ENCODE data around the gene PIP5K1B.

Gene PIP5K1B, protein sequence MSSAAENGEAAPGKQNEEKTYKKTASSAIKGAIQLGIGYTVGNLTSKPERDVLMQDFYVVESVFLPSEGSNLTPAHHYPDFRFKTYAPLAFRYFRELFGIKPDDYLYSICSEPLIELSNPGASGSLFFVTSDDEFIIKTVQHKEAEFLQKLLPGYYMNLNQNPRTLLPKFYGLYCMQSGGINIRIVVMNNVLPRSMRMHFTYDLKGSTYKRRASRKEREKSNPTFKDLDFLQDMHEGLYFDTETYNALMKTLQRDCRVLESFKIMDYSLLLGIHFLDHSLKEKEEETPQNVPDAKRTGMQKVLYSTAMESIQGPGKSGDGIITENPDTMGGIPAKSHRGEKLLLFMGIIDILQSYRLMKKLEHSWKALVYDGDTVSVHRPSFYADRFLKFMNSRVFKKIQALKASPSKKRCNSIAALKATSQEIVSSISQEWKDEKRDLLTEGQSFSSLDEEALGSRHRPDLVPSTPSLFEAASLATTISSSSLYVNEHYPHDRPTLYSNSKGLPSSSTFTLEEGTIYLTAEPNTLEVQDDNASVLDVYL

DNA sequence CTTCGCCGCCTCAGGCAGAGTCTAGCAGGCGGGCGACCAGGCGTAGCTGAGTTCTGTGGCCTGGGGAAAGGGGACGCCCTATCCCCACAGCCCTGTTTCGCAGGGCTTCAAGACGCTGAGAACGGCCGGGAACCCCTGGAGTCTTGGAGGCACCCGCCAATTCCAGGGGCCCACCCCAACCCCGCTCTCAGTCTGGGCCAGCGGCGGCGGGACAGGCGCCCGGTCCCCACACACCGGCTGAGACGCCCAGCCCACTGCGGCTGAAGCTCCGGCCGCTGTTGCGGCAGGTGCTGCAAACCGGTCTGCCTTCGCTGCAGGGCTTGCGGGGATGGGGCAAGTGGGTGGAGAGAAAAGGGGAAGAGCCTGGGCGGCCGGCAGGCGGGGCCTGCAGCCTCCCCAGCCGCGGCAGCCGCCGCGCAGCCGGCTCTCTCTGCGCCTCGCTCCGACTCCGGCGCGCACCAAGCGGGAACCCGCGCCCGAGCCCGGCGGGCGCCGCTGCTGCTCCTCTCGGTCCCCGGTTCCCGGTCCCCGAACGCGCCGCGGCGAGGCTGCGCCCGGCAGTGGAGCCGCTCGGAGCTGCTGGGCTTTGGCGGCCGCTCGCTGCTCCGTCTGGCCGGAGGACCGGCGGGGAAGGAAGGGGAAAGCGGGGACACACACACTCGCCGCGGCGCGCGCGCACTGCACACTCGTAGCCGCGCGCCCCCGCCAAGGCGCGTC, at the start of gene PIP5K1B:
PIP5K1B (plus strand) TSS at position 427 of the 717 bp plus-strand sequence. CDS start 117,375 bp downstream, outside the sequence.
- no peaks in the 10 kb centered on the region for H3K9me3 ChIP-seq (ENCODE audit: control insufficient read depth, low read length)
- peak within 1 kb of the TSS; percentile 92 for H3K9ac ChIP-seq (ENCODE audit: low read length)
- peaks cover 10% of the 10 kb centered on the region for H3K4me1 ChIP-seq (ENCODE audit: control insufficient read depth, insufficient read depth, low read length)
- H3K27me3 ChIP-seq (ENCODE audit: control insufficient read depth, insufficient read depth, low read length), result no peaks in the 10 kb centered on the region
- no peaks in the 10 kb centered on the region for H3K36me3 ChIP-seq (ENCODE audit: control insufficient read depth, insufficient read depth, low read length)
- H3K4me3 ChIP-seq (ENCODE audit: low read length), result peak within 1 kb of the TSS; percentile 83

DNA sequence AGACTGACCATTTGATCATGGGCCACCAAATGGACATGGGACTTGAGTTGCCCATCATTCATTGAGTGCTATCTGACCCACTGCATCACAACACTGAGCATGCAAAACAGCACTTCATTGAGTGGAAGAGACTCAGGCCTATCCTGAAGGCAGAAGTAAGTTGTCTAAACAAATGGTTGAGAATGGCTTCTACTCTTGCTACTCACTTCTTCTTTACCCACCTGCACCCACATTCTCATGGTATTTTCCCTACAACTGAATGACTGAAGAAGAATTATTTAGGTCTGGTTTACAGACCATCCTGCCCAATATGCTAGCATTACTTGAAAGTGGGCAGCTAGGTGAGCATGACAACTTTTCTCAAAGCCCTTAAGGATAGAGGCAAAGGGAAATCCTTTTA, 41.0 kb upstream of the PIP5K1B start:
- Histone ChIP-seq H3K27me3 (ENCODE audit: control insufficient read depth, insufficient read depth, low read length) (no peaks in the 10 kb centered on the region), H3K9me3 (ENCODE audit: control insufficient read depth, low read length) (no peaks in the 10 kb centered on the region), H3K4me1 (ENCODE audit: control insufficient read depth, insufficient read depth, low read length) (no peaks in the 10 kb centered on the region), H3K9ac (ENCODE audit: low read length) (no peak overlapping the region), H3K36me3 (ENCODE audit: control insufficient read depth, insufficient read depth, low read length) (no peaks in the 10 kb centered on the region), H3K4me3 (ENCODE audit: low read length) (no peak overlapping the region)

GRCh38 chr9:68668127-68668526, 36.9 kb upstream of the PIP5K1B start:
- Histone ChIP-seq H3K9me3 (ENCODE audit: control insufficient read depth, low read length) (no peaks in the 10 kb centered on the region), H3K36me3 (ENCODE audit: control insufficient read depth, insufficient read depth, low read length) (no peaks in the 10 kb centered on the region), H3K9ac (ENCODE audit: low read length) (no peak overlapping the region), H3K4me1 (ENCODE audit: control insufficient read depth, insufficient read depth, low read length) (no peaks in the 10 kb centered on the region), H3K4me3 (ENCODE audit: low read length) (no peak overlapping the region), H3K27me3 (ENCODE audit: control insufficient read depth, insufficient read depth, low read length) (no peaks in the 10 kb centered on the region)

GRCh38 chr9:68669218-68669617, 35.8 kb upstream of the PIP5K1B start:
- no peaks in the 10 kb centered on the region for H3K4me1 ChIP-seq (ENCODE audit: control insufficient read depth, insufficient read depth, low read length)
- H3K27me3 ChIP-seq (ENCODE audit: control insufficient read depth, insufficient read depth, low read length), result no peaks in the 10 kb centered on the region
- H3K9me3 ChIP-seq (ENCODE audit: control insufficient read depth, low read length), result no peaks in the 10 kb centered on the region
- H3K36me3 ChIP-seq (ENCODE audit: control insufficient read depth, insufficient read depth, low read length), result no peaks in the 10 kb centered on the region
- H3K9ac ChIP-seq (ENCODE audit: low read length), result no peak overlapping the region
- H3K4me3 ChIP-seq (ENCODE audit: low read length), result no peak overlapping the region

- no peak overlapping the region for H3K9ac ChIP-seq (ENCODE audit: low read length)
- no peaks in the 10 kb centered on the region for H3K9me3 ChIP-seq (ENCODE audit: control insufficient read depth, low read length)
- no peak overlapping the region for H3K4me3 ChIP-seq (ENCODE audit: low read length)
- no peaks in the 10 kb centered on the region for H3K36me3 ChIP-seq (ENCODE audit: control insufficient read depth, insufficient read depth, low read length)
- H3K27me3 ChIP-seq (ENCODE audit: control insufficient read depth, insufficient read depth, low read length), result no peaks in the 10 kb centered on the region
- H3K4me1 ChIP-seq (ENCODE audit: control insufficient read depth, insufficient read depth, low read length), result no peaks in the 10 kb centered on the region
These were observed 32.8 kb upstream of the PIP5K1B start for GRCh38 chr9:68672215-68672614.

GRCh38 chr9:68672625-68673024, 32.4 kb upstream of the PIP5K1B start:
- Histone ChIP-seq H3K4me1 (ENCODE audit: control insufficient read depth, insufficient read depth, low read length) (no peaks in the 10 kb centered on the region), H3K4me3 (ENCODE audit: low read length) (no peak overlapping the region), H3K9me3 (ENCODE audit: control insufficient read depth, low read length) (no peaks in the 10 kb centered on the region), H3K27me3 (ENCODE audit: control insufficient read depth, insufficient read depth, low read length) (no peaks in the 10 kb centered on the region), H3K9ac (ENCODE audit: low read length) (no peak overlapping the region), H3K36me3 (ENCODE audit: control insufficient read depth, insufficient read depth, low read length) (no peaks in the 10 kb centered on the region)

GRCh38 chr9:68678430-68678829, 26.6 kb upstream of the PIP5K1B start:
- Histone ChIP-seq H3K9ac (ENCODE audit: low read length) (no peak overlapping the region), H3K27me3 (ENCODE audit: control insufficient read depth, insufficient read depth, low read length) (no peaks in the 10 kb centered on the region), H3K9me3 (ENCODE audit: control insufficient read depth, low read length) (no peaks in the 10 kb centered on the region), H3K4me3 (ENCODE audit: low read length) (no peak overlapping the region), H3K36me3 (ENCODE audit: control insufficient read depth, insufficient read depth, low read length) (no peaks in the 10 kb centered on the region), H3K4me1 (ENCODE audit: control insufficient read depth, insufficient read depth, low read length) (no peaks in the 10 kb centered on the region)

- no peaks in the 10 kb centered on the region for H3K27me3 ChIP-seq (ENCODE audit: control insufficient read depth, insufficient read depth, low read length)
- no peak overlapping the region for H3K9ac ChIP-seq (ENCODE audit: low read length)
- no peaks in the 10 kb centered on the region for H3K36me3 ChIP-seq (ENCODE audit: control insufficient read depth, insufficient read depth, low read length)
- H3K4me1 ChIP-seq (ENCODE audit: control insufficient read depth, insufficient read depth, low read length), result peaks cover 6% of the 10 kb centered on the region
- no peaks in the 10 kb centered on the region for H3K9me3 ChIP-seq (ENCODE audit: control insufficient read depth, low read length)
- H3K4me3 ChIP-seq (ENCODE audit: low read length), result no peak overlapping the region
These were observed 21.6 kb upstream of the PIP5K1B start for GRCh38 chr9:68683433-68683832.

GRCh38 chr9:68685213-68685612, 19.8 kb upstream of the PIP5K1B start:
- no peak overlapping the region for H3K9ac ChIP-seq (ENCODE audit: low read length)
- H3K27me3 ChIP-seq (ENCODE audit: control insufficient read depth, insufficient read depth, low read length), result no peaks in the 10 kb centered on the region
- no peak overlapping the region for H3K4me3 ChIP-seq (ENCODE audit: low read length)
- H3K4me1 ChIP-seq (ENCODE audit: control insufficient read depth, insufficient read depth, low read length), result peaks cover 12% of the 10 kb centered on the region
- no peaks in the 10 kb centered on the region for H3K9me3 ChIP-seq (ENCODE audit: control insufficient read depth, low read length)
- no peaks in the 10 kb centered on the region for H3K36me3 ChIP-seq (ENCODE audit: control insufficient read depth, insufficient read depth, low read length)

- H3K9ac ChIP-seq (ENCODE audit: low read length), result no peak overlapping the region
- H3K27me3 ChIP-seq (ENCODE audit: control insufficient read depth, insufficient read depth, low read length), result no peaks in the 10 kb centered on the region
- no peaks in the 10 kb centered on the region for H3K9me3 ChIP-seq (ENCODE audit: control insufficient read depth, low read length)
- H3K36me3 ChIP-seq (ENCODE audit: control insufficient read depth, insufficient read depth, low read length), result no peaks in the 10 kb centered on the region
- no peak overlapping the region for H3K4me3 ChIP-seq (ENCODE audit: low read length)
- peaks cover 13% of the 10 kb centered on the region for H3K4me1 ChIP-seq (ENCODE audit: control insufficient read depth, insufficient read depth, low read length)
These were observed 19.3 kb upstream of the PIP5K1B start for GRCh38 chr9:68685770-68686169.

DNA sequence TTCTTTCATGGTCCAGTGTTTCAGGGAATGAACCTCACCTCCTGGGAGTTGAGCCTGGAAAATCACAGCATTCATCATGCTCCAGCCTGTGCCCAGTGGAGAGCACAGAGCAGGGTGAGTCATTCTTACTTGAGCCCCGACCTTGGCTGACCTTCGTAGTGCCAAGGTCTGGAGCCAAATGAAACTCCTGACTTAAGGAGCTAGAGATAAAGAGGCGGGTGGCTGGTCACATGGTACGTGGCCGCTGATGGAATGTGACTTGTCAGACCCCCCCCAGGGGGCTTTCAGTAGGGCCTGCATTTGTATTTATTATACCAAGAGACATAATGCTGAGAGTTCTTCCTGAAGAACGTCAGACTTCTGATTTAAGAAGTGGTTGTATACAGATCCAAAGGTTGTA, 15.0 kb upstream of the PIP5K1B start:
- peaks cover 12% of the 10 kb centered on the region for H3K4me1 ChIP-seq (ENCODE audit: control insufficient read depth, insufficient read depth, low read length)
- no peak overlapping the region for H3K9ac ChIP-seq (ENCODE audit: low read length)
- H3K9me3 ChIP-seq (ENCODE audit: control insufficient read depth, low read length), result no peaks in the 10 kb centered on the region
- H3K4me3 ChIP-seq (ENCODE audit: low read length), result no peak overlapping the region
- H3K27me3 ChIP-seq (ENCODE audit: control insufficient read depth, insufficient read depth, low read length), result no peaks in the 10 kb centered on the region
- no peaks in the 10 kb centered on the region for H3K36me3 ChIP-seq (ENCODE audit: control insufficient read depth, insufficient read depth, low read length)

- no peaks in the 10 kb centered on the region for H3K27me3 ChIP-seq (ENCODE audit: control insufficient read depth, insufficient read depth, low read length)
- H3K4me3 ChIP-seq (ENCODE audit: low read length), result no peak overlapping the region
- peaks cover 7% of the 10 kb centered on the region for H3K4me1 ChIP-seq (ENCODE audit: control insufficient read depth, insufficient read depth, low read length)
- no peaks in the 10 kb centered on the region for H3K36me3 ChIP-seq (ENCODE audit: control insufficient read depth, insufficient read depth, low read length)
- no peak overlapping the region for H3K9ac ChIP-seq (ENCODE audit: low read length)
- no peaks in the 10 kb centered on the region for H3K9me3 ChIP-seq (ENCODE audit: control insufficient read depth, low read length)
These were observed 12.5 kb upstream of the PIP5K1B start for GRCh38 chr9:68692519-68692918.
